ENCODE data around the gene LDLRAP1.

The LDLRAP1 gene

DNA sequence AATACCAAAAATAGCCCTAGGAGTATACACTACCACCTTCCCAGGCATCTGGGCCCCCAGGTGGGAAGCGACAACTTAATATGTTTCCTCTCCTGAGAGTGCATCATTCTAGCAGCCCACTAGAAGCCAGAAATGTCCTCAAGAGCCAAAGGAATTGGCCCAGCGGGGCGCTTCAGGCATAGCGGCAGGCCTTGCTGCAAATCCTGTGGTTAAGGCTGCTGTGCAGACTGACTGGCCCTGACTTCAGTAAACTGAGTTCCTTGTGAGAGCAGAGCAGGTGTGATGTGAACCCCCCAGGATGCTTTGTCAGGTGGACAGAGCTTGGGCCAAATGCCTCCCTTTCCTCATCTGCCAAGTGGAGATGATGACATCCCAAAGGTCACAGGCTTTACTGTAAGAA lies 29.7 kb upstream of the LDLRAP1 start:
- TF ChIP-seq ARNT (IDR thresholded peaks at IDR 0.05) (no peak), HDGF (IDR thresholded peaks at IDR 0.05; ENCODE audit: borderline replicate concordance) (no peak), FOXA1 (IDR thresholded peaks at IDR 0.05) (no peak), L3MBTL2 (conservative IDR thresholded peaks at IDR 0.05) (no peak), BHLHE40 (IDR thresholded peaks at IDR 0.05; ENCODE audit: borderline replicate concordance) (no peak), ZNF384 (IDR thresholded peaks at IDR 0.05) (no peak), FOXK2 (IDR thresholded peaks at IDR 0.05) (no peak), LEF1 (IDR thresholded peaks at IDR 0.05; ENCODE audit: borderline replicate concordance) (no peak), CTBP1 (IDR thresholded peaks at IDR 0.05; ENCODE audit: borderline replicate concordance) (no peak), FOXM1 (IDR thresholded peaks at IDR 0.05; ENCODE audit: borderline replicate concordance) (no peak), SUZ12 (IDR thresholded peaks at IDR 0.05) (no peak), TARDBP (IDR thresholded peaks at IDR 0.05) (no peak), NFRKB (IDR thresholded peaks at IDR 0.05) (no peak), SP1 (IDR thresholded peaks at IDR 0.05) (no peak), ELF4 (IDR thresholded peaks at IDR 0.05) (no peak)
- TF ChIP-seq, protein P1, sequence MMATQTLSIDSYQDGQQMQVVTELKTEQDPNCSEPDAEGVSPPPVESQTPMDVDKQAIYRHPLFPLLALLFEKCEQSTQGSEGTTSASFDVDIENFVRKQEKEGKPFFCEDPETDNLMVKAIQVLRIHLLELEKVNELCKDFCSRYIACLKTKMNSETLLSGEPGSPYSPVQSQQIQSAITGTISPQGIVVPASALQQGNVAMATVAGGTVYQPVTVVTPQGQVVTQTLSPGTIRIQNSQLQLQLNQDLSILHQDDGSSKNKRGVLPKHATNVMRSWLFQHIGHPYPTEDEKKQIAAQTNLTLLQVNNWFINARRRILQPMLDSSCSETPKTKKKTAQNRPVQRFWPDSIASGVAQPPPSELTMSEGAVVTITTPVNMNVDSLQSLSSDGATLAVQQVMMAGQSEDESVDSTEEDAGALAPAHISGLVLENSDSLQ (IDR thresholded peaks at IDR 0.05), result no peak
- ChIA-PET CTCF (no interaction called here), POLR2A (no interaction called here)
- no peak for DNase-seq (ENCODE audit: extremely low spot score)

DNA sequence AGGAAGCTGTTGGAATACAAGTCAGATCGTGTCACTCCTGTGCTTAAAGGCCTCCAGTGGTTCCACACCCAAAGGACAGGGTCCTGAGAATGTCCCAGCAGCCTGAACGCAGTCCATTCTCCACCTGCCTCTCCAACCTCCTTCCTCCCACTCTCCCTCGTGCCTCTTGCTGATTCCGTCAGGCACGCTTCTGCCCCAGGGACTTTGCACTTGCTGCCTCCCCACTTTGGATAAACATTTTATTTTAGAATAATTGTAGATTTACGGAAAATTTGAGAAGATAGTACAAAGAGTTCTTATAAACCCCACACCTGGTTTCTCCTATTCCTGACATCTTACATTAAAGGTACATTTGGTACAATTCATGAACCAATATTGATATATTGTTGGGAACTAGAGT lies 28.4 kb upstream of the LDLRAP1 start:
- CTCF ChIA-PET, result no interaction called here
- DNase-seq (ENCODE audit: extremely low spot score), result no peak
- POLR2A ChIA-PET, result no interaction called here
- TF ChIP-seq HDGF (IDR thresholded peaks at IDR 0.05; ENCODE audit: borderline replicate concordance), result no peak
- TF ChIP-seq BHLHE40 (IDR thresholded peaks at IDR 0.05; ENCODE audit: borderline replicate concordance), result no peak
- TF ChIP-seq CTBP1 (IDR thresholded peaks at IDR 0.05; ENCODE audit: borderline replicate concordance), result no peak
- no peak for TF ChIP-seq LEF1 (IDR thresholded peaks at IDR 0.05; ENCODE audit: borderline replicate concordance)
- no peak for TF ChIP-seq ARNT (IDR thresholded peaks at IDR 0.05)
- no peak for TF ChIP-seq FOXK2 (IDR thresholded peaks at IDR 0.05)
- TF ChIP-seq TARDBP (IDR thresholded peaks at IDR 0.05), result no peak
- TF ChIP-seq, protein P1 (IDR thresholded peaks at IDR 0.05), result no peak
- TF ChIP-seq SUZ12 (IDR thresholded peaks at IDR 0.05), result no peak
- TF ChIP-seq SP1 (IDR thresholded peaks at IDR 0.05), result no peak
- no peak for TF ChIP-seq NFRKB (IDR thresholded peaks at IDR 0.05)
- no peak for TF ChIP-seq ZNF384 (IDR thresholded peaks at IDR 0.05)
- TF ChIP-seq L3MBTL2 (conservative IDR thresholded peaks at IDR 0.05), result no peak
- no peak for TF ChIP-seq FOXM1 (IDR thresholded peaks at IDR 0.05; ENCODE audit: borderline replicate concordance)
- TF ChIP-seq FOXA1 (IDR thresholded peaks at IDR 0.05), result no peak
- TF ChIP-seq ELF4 (IDR thresholded peaks at IDR 0.05), result no peak

DNA sequence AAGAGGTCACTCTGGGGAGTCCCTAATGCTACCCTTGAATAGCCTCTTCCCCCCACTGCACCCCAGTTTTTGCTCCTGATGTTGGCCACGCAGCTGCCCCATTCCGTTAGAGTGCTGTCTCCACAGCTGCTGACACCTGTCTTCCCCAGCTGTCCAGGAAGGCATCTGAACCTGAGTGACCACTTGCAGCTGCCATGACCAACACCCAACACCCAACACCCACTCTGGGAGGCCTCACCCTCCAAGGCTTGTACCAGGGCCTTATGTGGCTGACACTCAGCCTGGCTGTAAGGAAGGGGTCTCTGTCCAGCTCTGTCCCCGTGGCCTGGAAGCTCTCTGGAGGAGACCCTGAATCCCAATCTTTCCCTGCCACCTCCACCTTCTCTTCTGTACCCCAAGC lies 26.7 kb upstream of the LDLRAP1 start:
- no peak for DNase-seq (ENCODE audit: extremely low spot score)
- POLR2A ChIA-PET, result no interaction called here

DNA sequence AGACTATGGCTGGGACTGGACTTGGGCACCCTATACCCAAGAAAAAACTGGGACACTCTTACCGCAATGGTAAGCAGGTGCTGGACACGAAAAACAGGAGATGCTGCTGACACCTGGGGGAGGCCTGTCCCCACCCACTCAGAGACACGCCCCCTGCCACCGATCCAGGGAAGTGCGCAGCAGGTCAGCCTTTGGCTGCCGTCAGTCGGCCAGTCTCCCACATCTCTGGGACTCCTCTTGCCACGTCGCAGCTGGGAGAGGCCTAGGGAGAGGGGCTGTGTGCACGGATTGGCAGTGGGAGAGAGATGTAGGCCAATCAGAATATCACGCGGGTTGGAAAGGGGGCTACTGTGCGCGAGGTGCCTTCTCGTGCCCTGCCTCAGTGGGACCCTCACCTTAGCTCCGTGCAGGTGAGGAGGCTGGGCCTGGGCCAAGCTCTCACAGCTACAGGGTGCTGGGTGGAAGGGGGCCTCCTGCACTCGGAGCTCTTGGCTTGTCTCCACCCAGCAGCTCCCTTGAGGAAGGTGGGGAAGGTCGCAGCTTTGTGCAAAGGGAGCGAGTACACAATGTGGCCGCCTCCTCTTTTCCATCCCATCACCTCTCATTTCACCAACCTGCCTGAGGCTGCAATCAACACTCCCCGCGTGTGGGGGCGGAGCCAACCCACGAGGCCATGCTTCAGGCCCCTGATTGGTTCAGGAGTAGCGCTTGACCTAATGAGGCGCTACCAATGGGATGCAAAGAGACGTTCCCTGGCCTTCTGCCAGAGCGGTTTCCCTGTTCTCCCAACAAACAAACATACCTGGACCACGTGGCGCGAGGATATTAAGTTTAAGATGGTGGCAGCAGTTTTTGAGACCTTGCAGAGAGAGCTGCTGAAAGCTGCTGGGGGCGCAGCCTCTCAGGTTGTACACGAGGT lies 25.7 kb upstream of the LDLRAP1 start:
- TF ChIP-seq FOXK2 (IDR thresholded peaks at IDR 0.05) (no peak), NFRKB (IDR thresholded peaks at IDR 0.05) (no peak), LEF1 (IDR thresholded peaks at IDR 0.05; ENCODE audit: borderline replicate concordance) (no peak), L3MBTL2 (conservative IDR thresholded peaks at IDR 0.05) (no peak), ZNF384 (IDR thresholded peaks at IDR 0.05) (no peak), ELF4 (IDR thresholded peaks at IDR 0.05) (no peak), FOXM1 (IDR thresholded peaks at IDR 0.05; ENCODE audit: borderline replicate concordance) (no peak), SP1 (IDR thresholded peaks at IDR 0.05) (no peak), SUZ12 (IDR thresholded peaks at IDR 0.05) (no peak), HDGF (IDR thresholded peaks at IDR 0.05; ENCODE audit: borderline replicate concordance) (no peak), BHLHE40 (IDR thresholded peaks at IDR 0.05; ENCODE audit: borderline replicate concordance) (no peak), ARNT (IDR thresholded peaks at IDR 0.05) (no peak), TARDBP (IDR thresholded peaks at IDR 0.05) (no peak), FOXA1 (IDR thresholded peaks at IDR 0.05) (no peak), CTBP1 (IDR thresholded peaks at IDR 0.05; ENCODE audit: borderline replicate concordance) (no peak)
- TF ChIP-seq, protein P1 (IDR thresholded peaks at IDR 0.05), result no peak
- POLR2A ChIA-PET, result no interaction called here

More for the DNA sequence above, 26.7 kb upstream of the LDLRAP1 start:
- CTCF ChIA-PET, result interaction anchor here (0.6 kb wide), 1 partner anchor 108 kb away, joined by 3 read pairs; no protein-coding TSS in a partner anchor
- TF ChIP-seq, protein P1 (IDR thresholded peaks at IDR 0.05), result no peak
- no peak for TF ChIP-seq L3MBTL2 (conservative IDR thresholded peaks at IDR 0.05)
- TF ChIP-seq NFRKB (IDR thresholded peaks at IDR 0.05), result no peak
- TF ChIP-seq TARDBP (IDR thresholded peaks at IDR 0.05), result no peak
- no peak for TF ChIP-seq SUZ12 (IDR thresholded peaks at IDR 0.05)
- no peak for TF ChIP-seq LEF1 (IDR thresholded peaks at IDR 0.05; ENCODE audit: borderline replicate concordance)
- no peak for TF ChIP-seq FOXM1 (IDR thresholded peaks at IDR 0.05; ENCODE audit: borderline replicate concordance)
- TF ChIP-seq SP1 (IDR thresholded peaks at IDR 0.05), result no peak
- no peak for TF ChIP-seq BHLHE40 (IDR thresholded peaks at IDR 0.05; ENCODE audit: borderline replicate concordance)
- TF ChIP-seq FOXK2 (IDR thresholded peaks at IDR 0.05), result no peak
- TF ChIP-seq ZNF384 (IDR thresholded peaks at IDR 0.05), result no peak
- TF ChIP-seq FOXA1 (IDR thresholded peaks at IDR 0.05), result no peak
- no peak for TF ChIP-seq HDGF (IDR thresholded peaks at IDR 0.05; ENCODE audit: borderline replicate concordance)

More for the DNA sequence above, 25.7 kb upstream of the LDLRAP1 start:
- DNase-seq (ENCODE audit: extremely low spot score), result no peak
- CTCF ChIA-PET, result no interaction called here
